SIG-M5 treated with dmso at 0.1 percent for 504 hours (cell line): ENCODE data around the gene TBC1D10A.

ENCODE experiments used
- DNase-seq: peaks from one replicate; lab custom pipeline; 2025; ENCODE audit not compliant: unreplicated experiment; lab: John Stamatoyannopoulos, UW

TBC1D10A gene

GRCh38 chr22:30268331-30268730, 58.4 kb downstream of the TBC1D10A start:
- no peak for DNase-seq

- DNase-seq: peak; percentile 38
These were observed 59.1 kb downstream of the TBC1D10A start for GRCh38 chr22:30267382-30268302.

GRCh38 chr22:30266445-30267381, 60.0 kb downstream of the TBC1D10A start, which contains the start of gene OSM:
Gene OSM (minus strand): TSS chr22:30266851. CDS start chr22:30266799, 52 bp downstream.
- DNase-seq: peak; percentile 76

- DNase-seq: peak; percentile 86
These were observed 60.8 kb downstream of the TBC1D10A start for GRCh38 chr22:30265823-30266444.

GRCh38 chr22:30265131-30265720, 61.5 kb downstream of the TBC1D10A start:
- no peak for DNase-seq

GRCh38 chr22:30263883-30264282, 62.9 kb downstream of the TBC1D10A start:
- DNase-seq: no peak

- peak; percentile 78 for DNase-seq
These were observed 63.6 kb downstream of the TBC1D10A start for GRCh38 chr22:30262917-30263741.

- DNase-seq: no peak
These were observed 64.6 kb downstream of the TBC1D10A start for GRCh38 chr22:30262112-30262511.

GRCh38 chr22:30261134-30261533, 65.6 kb downstream of the TBC1D10A start:
- peak; percentile 18 for DNase-seq

- no peak for DNase-seq
These were observed 66.1 kb downstream of the TBC1D10A start for GRCh38 chr22:30260682-30261081.

GRCh38 chr22:30260276-30260675, 66.5 kb downstream of the TBC1D10A start:
- DNase-seq: no peak

- no peak for DNase-seq
These were observed 72.4 kb downstream of the TBC1D10A start for GRCh38 chr22:30254314-30254713.

GRCh38 chr22:30253205-30253852, 73.4 kb downstream of the TBC1D10A start:
- no peak for DNase-seq

- no peak for DNase-seq
These were observed 74.1 kb downstream of the TBC1D10A start for GRCh38 chr22:30252411-30253204.

- DNase-seq: no peak
These were observed 75.0 kb downstream of the TBC1D10A start for GRCh38 chr22:30251711-30252110.

- DNase-seq: no peak
These were observed 76.0 kb downstream of the TBC1D10A start for GRCh38 chr22:30250661-30251267.

- no peak for DNase-seq
These were observed 76.6 kb downstream of the TBC1D10A start for GRCh38 chr22:30250039-30250565.
